HL-60 (cell line): ENCODE results near the gene MTMR12.

Source experiments
- CTCF ChIP-seq: IDR thresholded peaks from one replicate; pipeline ENCODE4 v1.5.1; 2011; ENCODE audit warnings: low read length, control low read depth, inconsistent platforms; ENCODE audit not compliant: insufficient read depth
- GABPA ChIP-seq: IDR thresholded peaks from 2 replicates; pipeline ENCODE4 v1.6.1; 2012; ENCODE audit warnings: low read depth
- POLR2AphosphoS5 ChIP-seq: IDR thresholded peaks from 2 replicates; pipeline ENCODE4 v1.6.1; 2012; ENCODE audit warnings: low read depth

DNA sequence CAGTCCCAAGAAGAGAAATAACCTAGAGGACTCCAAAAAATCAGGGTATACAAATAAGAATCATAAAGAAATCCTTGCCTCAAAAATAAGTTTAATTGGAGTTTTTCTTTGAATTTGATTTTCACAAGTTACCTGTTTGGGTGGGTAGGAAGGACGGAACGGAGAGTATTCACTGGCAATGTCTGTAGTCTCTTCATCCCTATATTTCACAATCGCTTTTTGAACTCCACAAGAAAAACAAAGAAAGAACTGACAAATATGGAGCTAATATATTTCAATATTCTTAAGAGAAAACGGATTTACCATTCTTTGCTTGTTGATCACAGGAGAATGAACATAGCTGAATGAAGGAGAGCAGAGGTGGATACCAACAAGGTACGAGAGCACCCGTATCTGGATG is 30.1 kb downstream of the MTMR12 start:
- no peak for TF ChIP-seq CTCF
- TF ChIP-seq POLR2AphosphoS5 = no peak
- no peak for TF ChIP-seq GABPA
